ENCODE data around the gene ADGRB3. TPM values are rescaled to one million over a fixed set of nuclear protein-coding genes. Genes with fewer than 3 reads are reported as not detected.

The ADGRB3 gene
- total RNA-seq, 1 experiment from 2014 or later: 0.11 TPM

GRCh38 chr6:69280858-69281257 is 645.8 kb downstream of the ADGRB3 start:
- Histone ChIP-seq H3K27ac (ENCODE audit: low read length) (no peak overlapping the region), H4K20me1 (ENCODE audit: low read length) (no peaks in the 10 kb centered on the region), H3K27me3 (ENCODE audit: low read length) (no peaks in the 10 kb centered on the region), H3F3A (ENCODE audit: low read length, unreplicated experiment) (no peaks in the 10 kb centered on the region), H3K9ac (ENCODE audit: low read length) (no peak overlapping the region), H3K4me2 (ENCODE audit: low read length) (no peak overlapping the region), H3K79me2 (ENCODE audit: low read length) (no peaks in the 10 kb centered on the region), H3K4me3 (ENCODE audit: low read length) (no peak overlapping the region), H3K4me1 (ENCODE audit: insufficient read depth, low read length) (no peaks in the 10 kb centered on the region), H3K36me3 (ENCODE audit: low read depth, low read length) (no peaks in the 10 kb centered on the region), H2AFZ (ENCODE audit: low read length) (no peak overlapping the region), H3K9me3 (ENCODE audit: low read length) (no peaks in the 10 kb centered on the region), H3K9me2 (replicated peaks; ENCODE audit: low read length) (no peaks in the 10 kb centered on the region)
- ChIA-PET CTCF (no interaction called here), POLR2A (ENCODE audit: unreplicated experiment) (no interaction called here)
- DNase-seq (no peak), ATAC-seq (no peak)
- TF ChIP-seq CTCF (conservative IDR thresholded peaks at IDR 0.05; ENCODE audit: low read depth, low read length): no peak
- TF ChIP-seq EZH2 (IDR thresholded peaks at IDR 0.05; ENCODE audit: low read length, unreplicated experiment): no peak
- no peak for TF ChIP-seq EZH2phosphoT487 (IDR thresholded peaks at IDR 0.05; ENCODE audit: borderline replicate concordance, low read length)
- intact Hi-C loops (cut with micrococcal nuclease): no loop called here
- BruUV-seq (replicated peaks): no TSS peak

GRCh38 chr6:69284176-69284730 is 649.2 kb downstream of the ADGRB3 start:
- DNase-seq: no peak
- CTCF ChIA-PET: no interaction called here
- no peaks in the 10 kb centered on the region for H4K20me1 ChIP-seq (ENCODE audit: low read length)
- H3K9ac ChIP-seq (ENCODE audit: low read length): no peak overlapping the region
- no peak overlapping the region for H2AFZ ChIP-seq (ENCODE audit: low read length)
- H3K9me2 ChIP-seq (replicated peaks; ENCODE audit: low read length): no peaks in the 10 kb centered on the region
- H3K9me3 ChIP-seq (ENCODE audit: low read length): no peaks in the 10 kb centered on the region
- BruUV-seq (replicated peaks): no TSS peak
- intact Hi-C loops (cut with micrococcal nuclease): no loop called here
- H3K27ac ChIP-seq (ENCODE audit: low read length): no peak overlapping the region
- no peak overlapping the region for H3K4me3 ChIP-seq (ENCODE audit: low read length)
- H3F3A ChIP-seq (ENCODE audit: low read length, unreplicated experiment): no peaks in the 10 kb centered on the region
- H3K4me1 ChIP-seq (ENCODE audit: insufficient read depth, low read length): no peaks in the 10 kb centered on the region
- H3K4me2 ChIP-seq (ENCODE audit: low read length): no peak overlapping the region
- ATAC-seq: no peak
- H3K36me3 ChIP-seq (ENCODE audit: low read depth, low read length): no peaks in the 10 kb centered on the region
- TF ChIP-seq CTCF (conservative IDR thresholded peaks at IDR 0.05; ENCODE audit: low read depth, low read length): no peak
- TF ChIP-seq EZH2 (IDR thresholded peaks at IDR 0.05; ENCODE audit: low read length, unreplicated experiment): no peak
- no peak for TF ChIP-seq EZH2phosphoT487 (IDR thresholded peaks at IDR 0.05; ENCODE audit: borderline replicate concordance, low read length)
- no peaks in the 10 kb centered on the region for H3K27me3 ChIP-seq (ENCODE audit: low read length)
- POLR2A ChIA-PET (ENCODE audit: unreplicated experiment): no interaction called here
- H3K79me2 ChIP-seq (ENCODE audit: low read length): no peaks in the 10 kb centered on the region

- H3K27ac ChIP-seq (ENCODE audit: low read length): no peak overlapping the region
- H3K4me3 ChIP-seq (ENCODE audit: low read length): no peak overlapping the region
- POLR2A ChIA-PET (ENCODE audit: unreplicated experiment): no interaction called here
- H3K9me2 ChIP-seq (replicated peaks; ENCODE audit: low read length): no peaks in the 10 kb centered on the region
- H3K4me1 ChIP-seq (ENCODE audit: insufficient read depth, low read length): no peaks in the 10 kb centered on the region
- H4K20me1 ChIP-seq (ENCODE audit: low read length): no peaks in the 10 kb centered on the region
- H3K9me3 ChIP-seq (ENCODE audit: low read length): no peaks in the 10 kb centered on the region
- H3K4me2 ChIP-seq (ENCODE audit: low read length): no peak overlapping the region
- BruUV-seq (replicated peaks): no TSS peak
- TF ChIP-seq EZH2 (IDR thresholded peaks at IDR 0.05; ENCODE audit: low read length, unreplicated experiment) (no peak), EZH2phosphoT487 (IDR thresholded peaks at IDR 0.05; ENCODE audit: borderline replicate concordance, low read length) (no peak), CTCF (conservative IDR thresholded peaks at IDR 0.05; ENCODE audit: low read depth, low read length) (no peak)
- no peaks in the 10 kb centered on the region for H3K79me2 ChIP-seq (ENCODE audit: low read length)
- H3K9ac ChIP-seq (ENCODE audit: low read length): no peak overlapping the region
- no peak for ATAC-seq
- CTCF ChIA-PET: no interaction called here
- H2AFZ ChIP-seq (ENCODE audit: low read length): no peak overlapping the region
- H3K36me3 ChIP-seq (ENCODE audit: low read depth, low read length): no peaks in the 10 kb centered on the region
- no peaks in the 10 kb centered on the region for H3K27me3 ChIP-seq (ENCODE audit: low read length)
- no peak for DNase-seq
- H3F3A ChIP-seq (ENCODE audit: low read length, unreplicated experiment): no peaks in the 10 kb centered on the region
- intact Hi-C loops (cut with micrococcal nuclease): no loop called here
Measured at GRCh38 chr6:69285054-69285453, 650.0 kb downstream of the ADGRB3 start.
